Astrocyte of the spinal cord (primary cell): ENCODE results near the gene AP3M1.

Experiments
- DNase-seq: peaks from one replicate; pipeline ENCODE4 v3.0.0; 2011; ENCODE audit warnings: low read depth, low spot score
- H3K4me3 ChIP-seq: 2 replicates; pipeline ENCODE4 v1.5.1; 2011; ENCODE audit warnings: low read depth, mild to moderate bottlenecking, low read length, moderate library complexity
- in situ Hi-C: cut with HindIII; loops from 2 replicates; pipeline ENCODE4 v1.10.0; 2017; ENCODE audit warnings: low sequenced_read_pairs
- TF ChIP-seq, protein P1 (sequence below): IDR thresholded peaks from 2 replicates; pipeline ENCODE4 v1.5.1; 2012; ENCODE audit warnings: low read depth, mild to moderate bottlenecking, low read length, inconsistent platforms

AP3M1 gene

DNA sequence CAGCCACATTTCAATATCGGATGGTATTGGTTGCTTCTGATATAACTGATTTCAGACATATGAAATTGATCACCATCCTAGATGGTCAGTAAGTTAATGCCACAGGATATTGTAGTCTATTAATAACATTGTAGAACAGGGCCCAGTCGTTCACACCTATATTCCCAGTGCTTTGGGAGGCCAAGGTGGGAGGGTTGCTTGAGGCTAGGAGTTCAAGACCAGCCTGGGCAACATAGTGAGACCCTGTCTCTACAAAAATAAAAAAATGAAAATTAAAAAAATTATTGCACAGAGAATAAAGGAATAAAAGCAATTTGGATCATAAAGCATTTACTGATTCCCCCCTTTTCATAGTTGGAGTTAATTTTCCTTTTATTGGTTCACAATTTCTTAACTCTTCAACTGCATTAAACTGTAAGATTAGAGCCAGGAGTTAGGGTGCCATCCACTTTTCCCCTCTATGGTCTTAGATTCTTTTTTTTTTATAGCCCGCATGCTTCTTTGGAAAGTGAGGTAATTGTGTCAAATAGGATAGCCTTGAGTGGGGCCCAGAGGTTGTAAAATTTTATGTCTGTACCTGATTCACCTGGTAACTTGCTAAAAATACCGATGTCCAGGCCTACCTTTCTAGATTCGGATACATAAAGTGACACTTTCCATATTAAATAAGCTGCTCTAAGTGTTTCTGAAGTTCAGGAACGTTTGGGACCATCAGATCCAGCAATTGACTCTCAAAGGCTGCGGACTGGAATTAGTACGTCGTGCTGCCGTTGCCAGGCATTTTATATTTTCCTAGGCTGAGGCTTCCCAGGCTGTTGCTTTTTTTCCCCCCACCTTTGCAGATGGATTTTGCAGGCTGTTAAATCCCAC is 25.1 kb upstream of the AP3M1 start:
- TF ChIP-seq, protein P1, sequence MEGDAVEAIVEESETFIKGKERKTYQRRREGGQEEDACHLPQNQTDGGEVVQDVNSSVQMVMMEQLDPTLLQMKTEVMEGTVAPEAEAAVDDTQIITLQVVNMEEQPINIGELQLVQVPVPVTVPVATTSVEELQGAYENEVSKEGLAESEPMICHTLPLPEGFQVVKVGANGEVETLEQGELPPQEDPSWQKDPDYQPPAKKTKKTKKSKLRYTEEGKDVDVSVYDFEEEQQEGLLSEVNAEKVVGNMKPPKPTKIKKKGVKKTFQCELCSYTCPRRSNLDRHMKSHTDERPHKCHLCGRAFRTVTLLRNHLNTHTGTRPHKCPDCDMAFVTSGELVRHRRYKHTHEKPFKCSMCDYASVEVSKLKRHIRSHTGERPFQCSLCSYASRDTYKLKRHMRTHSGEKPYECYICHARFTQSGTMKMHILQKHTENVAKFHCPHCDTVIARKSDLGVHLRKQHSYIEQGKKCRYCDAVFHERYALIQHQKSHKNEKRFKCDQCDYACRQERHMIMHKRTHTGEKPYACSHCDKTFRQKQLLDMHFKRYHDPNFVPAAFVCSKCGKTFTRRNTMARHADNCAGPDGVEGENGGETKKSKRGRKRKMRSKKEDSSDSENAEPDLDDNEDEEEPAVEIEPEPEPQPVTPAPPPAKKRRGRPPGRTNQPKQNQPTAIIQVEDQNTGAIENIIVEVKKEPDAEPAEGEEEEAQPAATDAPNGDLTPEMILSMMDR = no peak
- H3K4me3 ChIP-seq = peak overlapping the region; percentile 90
- in situ Hi-C loops = no loop called here
- DNase-seq = no peak

DNA sequence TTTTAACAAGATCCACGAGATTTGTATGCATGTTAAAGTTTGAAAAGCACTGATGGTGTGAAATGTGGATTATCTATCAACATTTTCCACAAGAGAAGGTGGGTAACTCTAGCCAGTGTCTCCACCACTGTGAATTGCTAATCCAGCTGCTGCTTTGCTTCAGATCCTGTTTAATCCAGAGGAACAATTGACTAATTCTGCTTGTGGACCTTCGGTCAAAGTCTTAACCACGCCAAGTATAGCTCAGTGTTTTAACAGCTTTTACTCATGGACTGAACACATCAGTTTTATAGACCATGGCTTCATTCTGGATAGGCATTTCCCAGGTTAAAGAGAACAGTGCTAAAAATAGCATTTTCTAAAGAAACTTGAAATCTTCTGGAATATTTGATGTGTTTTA is 23.9 kb upstream of the AP3M1 start:
- DNase-seq = no peak
- TF ChIP-seq, protein P1 = no peak
- in situ Hi-C loops = no loop called here
- no peak overlapping the region for H3K4me3 ChIP-seq

DNA sequence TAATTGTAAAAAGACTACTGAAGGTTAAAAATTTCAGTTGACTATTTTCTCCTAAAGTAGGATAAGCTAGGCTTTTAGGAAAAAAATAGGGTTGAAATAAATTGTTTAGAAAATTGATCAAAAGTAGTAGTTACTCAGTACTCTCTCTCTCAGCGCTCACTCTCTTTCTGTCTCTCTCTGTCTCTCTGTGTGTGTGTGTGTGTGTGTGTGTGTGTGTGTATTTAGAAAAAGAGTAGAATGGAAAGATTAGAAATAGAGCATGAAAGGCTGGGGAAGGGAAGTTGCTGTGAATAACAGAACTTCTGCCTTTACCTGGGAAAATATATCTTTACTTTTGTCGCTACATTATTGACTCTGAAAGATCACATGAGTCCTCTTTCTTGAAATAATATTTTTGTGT is 21.0 kb upstream of the AP3M1 start:
- TF ChIP-seq, protein P1 = no peak
- H3K4me3 ChIP-seq = no peak overlapping the region
- no peak for DNase-seq
- in situ Hi-C loops = no loop called here

DNA sequence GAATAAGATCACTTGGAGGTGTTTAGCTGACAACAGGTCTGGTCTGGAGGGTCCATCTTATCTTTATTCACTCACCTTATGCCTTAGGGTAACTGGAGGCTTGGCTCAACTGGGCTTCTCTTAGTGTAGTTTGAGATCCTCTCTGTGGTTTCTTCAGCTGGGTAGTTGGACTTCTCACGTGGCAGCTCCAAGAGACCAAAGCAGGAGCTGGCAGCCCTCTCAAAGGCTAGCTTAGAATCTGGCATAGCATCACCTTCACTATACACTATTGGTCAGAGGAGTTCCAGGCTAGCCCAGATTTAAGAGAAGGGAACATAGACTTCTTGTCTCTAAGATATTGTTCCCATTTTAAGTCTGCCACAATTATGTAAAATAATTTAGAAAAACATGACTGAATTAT is 16.8 kb upstream of the AP3M1 start:
- DNase-seq = no peak
- TF ChIP-seq, protein P1 = no peak
- no peak overlapping the region for H3K4me3 ChIP-seq
- in situ Hi-C loops = no loop called here

DNA sequence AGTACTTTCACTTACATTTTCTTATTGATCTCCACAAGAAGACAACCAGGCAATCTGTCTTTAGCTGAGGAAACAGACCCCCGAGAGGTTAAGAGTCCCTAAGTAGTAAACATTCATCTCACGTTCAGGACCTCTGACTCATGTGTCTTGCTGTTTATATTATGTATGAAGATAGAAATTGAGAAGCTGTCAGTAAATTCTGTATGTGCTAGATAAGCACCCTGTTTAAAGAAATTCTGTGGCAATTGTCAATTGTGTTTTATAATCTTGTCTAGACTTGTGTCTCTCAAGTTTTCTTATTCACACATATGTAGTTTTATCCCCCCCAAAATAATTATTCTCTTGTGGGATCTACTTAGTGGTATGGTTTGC is 14.9 kb upstream of the AP3M1 start:
- H3K4me3 ChIP-seq = no peak overlapping the region
- in situ Hi-C loops = no loop called here
- peak; percentile 57 for DNase-seq
- TF ChIP-seq, protein P1 = no peak

DNA sequence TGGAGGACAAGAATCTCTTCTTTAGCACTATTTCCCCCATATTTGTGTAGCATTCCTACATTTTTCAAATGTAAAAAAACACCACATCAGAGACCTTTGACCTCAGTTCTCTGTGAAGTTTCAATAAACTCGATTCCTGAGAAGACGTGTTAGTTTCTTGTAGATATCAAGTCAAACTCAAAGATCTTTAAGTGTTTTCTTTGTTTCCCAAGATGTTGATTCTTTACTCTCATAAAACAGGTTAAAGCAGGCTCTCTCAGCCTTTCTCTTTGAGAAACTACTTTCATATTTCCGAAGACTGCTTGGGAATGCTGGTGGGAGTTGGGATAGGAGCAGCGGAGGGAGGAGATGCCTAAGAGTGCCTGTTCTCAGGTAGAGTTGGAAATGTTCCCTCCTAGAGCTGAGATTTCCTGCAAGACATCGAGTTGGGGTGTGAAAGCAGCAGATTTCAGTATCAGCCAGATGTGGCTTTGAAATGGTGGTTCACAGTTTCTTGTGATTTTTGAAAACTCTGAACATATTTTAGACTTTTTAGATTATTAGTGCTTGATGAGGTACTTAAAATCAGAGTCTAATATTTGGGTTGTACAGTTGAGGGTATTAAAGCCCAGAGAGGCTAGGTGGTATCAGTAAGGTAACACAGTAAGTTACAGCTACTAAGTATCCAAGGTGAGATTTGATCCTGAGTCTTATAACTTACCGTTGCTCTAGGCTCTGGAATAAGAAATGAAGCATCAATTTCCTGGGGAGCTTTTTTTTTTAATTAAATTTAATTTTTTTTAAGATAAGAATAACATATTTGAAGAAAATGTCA is 14.3 kb upstream of the AP3M1 start:
- no peak overlapping the region for H3K4me3 ChIP-seq
- in situ Hi-C loops = no loop called here
- peak; percentile 27 for DNase-seq
- TF ChIP-seq, protein P1 = no peak
